OCI-LY3 (cell line): ENCODE results near the gene TIMM10B.
A peak's percentile ranks its signal among the peaks of the same experiment; 100 is the strongest.

Experiments
- H2AFZ ChIP-seq: fragments of 200-600, 300-600 bp; shearing (Covaris generic); 2 replicates; pipeline ENCODE4 v1.6.0; 2014; ENCODE audit warnings: antibody characterized with exemption, low read depth, low read length
- H3K27ac ChIP-seq: fragments of 200-600, 300-600 bp; sonication (generic); 2 replicates; pipeline ENCODE4 v1.5.1; 2014; ENCODE audit warnings: mild to moderate bottlenecking, low read length, moderate library complexity, mixed read lengths
- H3K27me3 ChIP-seq: fragments of 200-600, 300-600 bp; sonication (generic); 2 replicates; pipeline ENCODE4 v1.6.1; 2014; ENCODE audit warnings: low read depth, low read length, mixed read lengths
- H3K36me3 ChIP-seq: fragments of 200-600, 300-600 bp; sonication (generic); replicated peaks from 2 replicates; pipeline ENCODE3; 2014; ENCODE audit warnings: low read depth, low read length, mixed read lengths
- H3K4me1 ChIP-seq: fragments of 300-600, 200-600 bp; sonication (generic); 2 replicates; pipeline ENCODE4 v1.6.1; 2014; ENCODE audit warnings: low read length, mixed read lengths
- H3K4me2 ChIP-seq: fragments of 200-600, 300-600 bp; sonication (generic); 2 replicates; pipeline ENCODE4 v1.6.1; 2014; ENCODE audit warnings: low read length, mixed read lengths
- H3K4me3 ChIP-seq: fragments of 300-600, 200-600 bp; sonication (generic); 2 replicates; pipeline ENCODE4 v1.5.1; 2014; ENCODE audit warnings: antibody characterized with exemption, mild to moderate bottlenecking, low read length, moderate library complexity
- H3K79me2 ChIP-seq: fragments of 300-600, 200-600 bp; shearing (Covaris generic); 2 replicates; pipeline ENCODE4 v1.6.1; 2014; ENCODE audit warnings: mild to moderate bottlenecking, low read length, mixed read lengths
- H3K9ac ChIP-seq: fragments of 300-600, 200-600 bp; shearing (Covaris generic); 2 replicates; pipeline ENCODE4 v1.6.0; 2014; ENCODE audit warnings: mild to moderate bottlenecking, low read length, moderate library complexity
- H3K9me3 ChIP-seq: fragments of 200-600, 300-600 bp; shearing (Covaris generic); 2 replicates; pipeline ENCODE4 v1.6.1; 2014; ENCODE audit warnings: low read length, mixed read lengths; ENCODE audit not compliant: insufficient read depth
- H4K20me1 ChIP-seq: fragments of 200-600, 300-600 bp; sonication (generic); 2 replicates; pipeline ENCODE4 v1.6.1; 2016; ENCODE audit warnings: low read length, mixed read lengths; ENCODE audit not compliant: insufficient read depth
- EZH2phosphoT487 ChIP-seq: fragments of 200-600 bp; shearing (Covaris generic); IDR thresholded peaks from 2 replicates; pipeline ENCODE4 v1.6.1; 2018; ENCODE audit warnings: antibody characterized with exemption, mixed run types, low read depth
- TF ChIP-seq, protein P1 (sequence below): fragments of 200-600, 300-600 bp; sonication (generic); IDR thresholded peaks from 2 replicates; pipeline ENCODE4 v1.5.1; 2014; ENCODE audit warnings: antibody characterized with exemption, low read length, low read depth

The TIMM10B gene

GRCh38 chr11:6459099-6459450, 22.2 kb upstream of the TIMM10B start:
- Histone ChIP-seq H3K79me2 (no peaks in the 10 kb centered on the region), H2AFZ (no peak overlapping the region), H3K27ac (no peak overlapping the region), H3K9me3 (no peaks in the 10 kb centered on the region), H3K9ac (no peak overlapping the region), H3K4me2 (no peak overlapping the region), H4K20me1 (no peaks in the 10 kb centered on the region), H3K27me3 (no peaks in the 10 kb centered on the region), H3K4me1 (no peaks in the 10 kb centered on the region), H3K4me3 (no peak overlapping the region), H3K36me3 (no peaks in the 10 kb centered on the region)
- TF ChIP-seq, protein P1, sequence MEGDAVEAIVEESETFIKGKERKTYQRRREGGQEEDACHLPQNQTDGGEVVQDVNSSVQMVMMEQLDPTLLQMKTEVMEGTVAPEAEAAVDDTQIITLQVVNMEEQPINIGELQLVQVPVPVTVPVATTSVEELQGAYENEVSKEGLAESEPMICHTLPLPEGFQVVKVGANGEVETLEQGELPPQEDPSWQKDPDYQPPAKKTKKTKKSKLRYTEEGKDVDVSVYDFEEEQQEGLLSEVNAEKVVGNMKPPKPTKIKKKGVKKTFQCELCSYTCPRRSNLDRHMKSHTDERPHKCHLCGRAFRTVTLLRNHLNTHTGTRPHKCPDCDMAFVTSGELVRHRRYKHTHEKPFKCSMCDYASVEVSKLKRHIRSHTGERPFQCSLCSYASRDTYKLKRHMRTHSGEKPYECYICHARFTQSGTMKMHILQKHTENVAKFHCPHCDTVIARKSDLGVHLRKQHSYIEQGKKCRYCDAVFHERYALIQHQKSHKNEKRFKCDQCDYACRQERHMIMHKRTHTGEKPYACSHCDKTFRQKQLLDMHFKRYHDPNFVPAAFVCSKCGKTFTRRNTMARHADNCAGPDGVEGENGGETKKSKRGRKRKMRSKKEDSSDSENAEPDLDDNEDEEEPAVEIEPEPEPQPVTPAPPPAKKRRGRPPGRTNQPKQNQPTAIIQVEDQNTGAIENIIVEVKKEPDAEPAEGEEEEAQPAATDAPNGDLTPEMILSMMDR, result no peak
- TF ChIP-seq EZH2phosphoT487, result no peak

DNA sequence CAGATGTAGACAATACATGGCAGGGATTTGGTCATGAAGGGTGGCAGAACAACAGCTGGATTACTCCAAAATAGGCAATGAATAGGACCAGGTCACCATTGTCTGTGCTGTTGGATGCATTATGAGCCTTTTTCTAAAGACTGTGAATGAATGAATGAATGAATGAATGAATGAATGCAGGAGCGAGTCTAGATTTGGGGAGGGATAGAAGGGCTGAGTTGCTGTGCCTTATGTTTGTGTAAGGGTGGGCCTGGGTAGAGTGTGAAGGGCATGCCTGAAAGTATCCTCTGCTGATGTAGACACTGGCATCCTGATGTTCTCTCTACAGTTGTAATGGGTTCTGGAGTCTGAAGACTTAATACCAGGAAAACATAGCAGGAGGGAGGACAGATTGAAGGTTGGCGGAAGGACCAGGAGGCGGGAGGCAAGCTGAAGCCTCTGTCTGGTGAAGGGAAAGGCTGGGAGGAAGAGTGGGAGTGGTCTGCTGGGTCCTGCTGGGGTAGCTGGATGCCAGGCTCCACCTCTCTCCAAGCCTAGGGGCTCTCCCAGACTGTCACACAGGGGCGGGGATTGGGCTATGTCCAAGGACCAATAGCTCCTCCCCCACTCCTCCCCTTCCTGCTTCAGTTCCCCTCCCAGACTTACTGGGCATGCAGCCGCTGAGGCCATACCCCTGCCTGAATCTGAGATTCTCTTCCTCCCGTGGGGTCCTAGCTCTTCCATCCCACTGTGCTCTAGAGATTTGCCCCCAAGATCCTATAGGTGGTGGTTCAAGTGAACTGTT, 12.4 kb upstream of the TIMM10B start:
- TF ChIP-seq EZH2phosphoT487, result no peak
- TF ChIP-seq, protein P1, result no peak
- no peak overlapping the region; the same call in 1 of the 2 replicates for H3K9ac ChIP-seq
- no peaks in the 10 kb centered on the region for H3K9me3 ChIP-seq
- H3K36me3 ChIP-seq, result no peaks in the 10 kb centered on the region
- H3K27ac ChIP-seq, result no peak overlapping the region
- 0 out of 2 replicates have a peak overlapping the region, but pooled peaks have one; percentile 39 for H2AFZ ChIP-seq
- H3K27me3 ChIP-seq, result 0 out of 2 replicates have a peak, but pooled peaks cover 3% of the 10 kb centered on the region
- peaks cover 19% of the 10 kb centered on the region for H3K4me1 ChIP-seq
- peak overlapping the region; percentile 37 for H3K4me2 ChIP-seq
- no peaks in the 10 kb centered on the region for H4K20me1 ChIP-seq
- H3K4me3 ChIP-seq, result peak overlapping the region; percentile 3; the same call in 1 of the 2 replicates
- no peaks in the 10 kb centered on the region for H3K79me2 ChIP-seq

DNA sequence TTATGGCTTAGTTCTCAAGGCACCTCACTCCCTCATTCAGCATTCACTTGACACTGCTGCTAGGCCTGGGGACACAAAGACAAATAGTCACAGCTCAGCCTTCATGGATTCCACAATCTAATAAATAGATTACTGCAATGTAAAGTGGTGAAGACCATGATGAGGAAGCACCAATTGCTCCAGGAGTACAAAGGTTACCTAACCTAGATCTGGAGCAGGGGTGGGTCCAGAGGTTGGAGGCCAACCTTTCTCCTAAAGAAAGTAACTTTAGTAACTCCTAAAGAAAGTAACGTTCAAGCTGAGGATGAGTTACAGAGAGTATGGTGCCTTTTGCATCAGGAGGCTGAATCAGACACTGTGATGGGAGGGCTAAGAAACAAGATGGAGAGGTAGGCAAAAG, 11.7 kb upstream of the TIMM10B start:
- TF ChIP-seq, protein P1, result no peak
- no peak for TF ChIP-seq EZH2phosphoT487
- no peaks in the 10 kb centered on the region for H3K9me3 ChIP-seq
- no peak overlapping the region for H3K27ac ChIP-seq
- 0 out of 2 replicates have a peak overlapping the region, but pooled peaks have one; percentile 39 for H2AFZ ChIP-seq
- no peak overlapping the region for H3K9ac ChIP-seq
- no peaks in the 10 kb centered on the region for H3K79me2 ChIP-seq
- no peaks in the 10 kb centered on the region for H4K20me1 ChIP-seq
- H3K36me3 ChIP-seq, result no peaks in the 10 kb centered on the region
- peak overlapping the region; percentile 37 for H3K4me2 ChIP-seq
- 0 out of 2 replicates have a peak, but pooled peaks cover 3% of the 10 kb centered on the region for H3K27me3 ChIP-seq
- peak overlapping the region; percentile 3; the same call in 1 of the 2 replicates for H3K4me3 ChIP-seq
- H3K4me1 ChIP-seq, result peaks cover 19% of the 10 kb centered on the region

DNA sequence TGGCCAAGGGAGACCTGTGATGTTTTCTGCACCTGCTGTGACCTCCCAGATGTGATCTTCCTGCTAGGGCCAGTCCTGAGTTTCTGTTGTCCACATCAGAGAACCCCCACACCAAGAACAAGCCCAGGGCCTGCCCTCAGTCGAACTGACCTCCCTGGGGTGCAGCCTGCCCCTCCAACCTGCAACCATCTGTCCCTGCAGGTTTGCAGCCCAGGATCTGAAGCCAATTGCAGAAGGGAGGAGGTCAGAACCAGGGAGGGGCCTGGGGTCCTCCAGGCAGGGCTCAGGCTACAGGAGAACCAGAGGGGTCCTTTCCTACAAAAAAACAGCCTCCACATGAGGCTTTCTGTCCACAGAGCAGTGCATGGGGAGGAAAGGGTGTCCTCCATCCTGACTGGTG, 8.4 kb upstream of the TIMM10B start:
- peak overlapping the region; percentile 94 for H3K4me3 ChIP-seq
- H4K20me1 ChIP-seq, result no peaks in the 10 kb centered on the region
- H3K9me3 ChIP-seq, result no peaks in the 10 kb centered on the region
- H3K27me3 ChIP-seq, result no peaks in the 10 kb centered on the region
- H3K27ac ChIP-seq, result no peak overlapping the region
- TF ChIP-seq EZH2phosphoT487, result no peak
- TF ChIP-seq, protein P1, result no peak
- peaks cover 19% of the 10 kb centered on the region for H3K4me1 ChIP-seq
- H3K36me3 ChIP-seq, result peaks cover 13% of the 10 kb centered on the region
- H3K4me2 ChIP-seq, result peak overlapping the region; percentile 95
- peak overlapping the region; percentile 52 for H3K9ac ChIP-seq
- H2AFZ ChIP-seq, result no peak overlapping the region
- no peaks in the 10 kb centered on the region for H3K79me2 ChIP-seq
